SU-DHL-6 (cell line): ENCODE results near the gene TCF4.

Source experiments
- H2AFZ ChIP-seq: fragments of 200-600 bp; sonication (generic); 2 replicates; pipeline ENCODE4 v1.6.1; 2014; ENCODE audit warnings: low read depth, mild to moderate bottlenecking, moderate library complexity, mixed read lengths, antibody characterized with exemption, low read length; ENCODE audit not compliant: severe bottlenecking
- H3F3A ChIP-seq: fragments of 200-600 bp; shearing (Covaris generic); 2 replicates; pipeline ENCODE4 v1.6.0; 2016; ENCODE audit warnings: antibody characterized with exemption, mild to moderate bottlenecking; ENCODE audit not compliant: insufficient read depth
- H3K27ac ChIP-seq: fragments of 200-600 bp; sonication (generic); 2 replicates; pipeline ENCODE4 v1.5.1; 2016; ENCODE audit warnings: low read depth, mild to moderate bottlenecking, low read length, moderate library complexity, mixed read lengths
- H3K27me3 ChIP-seq: fragments of 200-600 bp; sonication (generic), shearing (Covaris generic); 2 replicates; pipeline ENCODE4 v1.6.0; 2014; ENCODE audit warnings: mild to moderate bottlenecking, low read length
- H3K36me3 ChIP-seq: fragments of 200-600 bp; sonication (generic); 2 replicates; pipeline ENCODE4 v1.6.1; 2014; ENCODE audit warnings: mild to moderate bottlenecking, low read length, mixed read lengths
- H3K4me2 ChIP-seq: fragments of 300-600, 200-600 bp; shearing (Covaris generic), sonication (generic); 2 replicates; pipeline ENCODE4 v1.6.0; 2014; ENCODE audit warnings: low read length, low read depth, mild to moderate bottlenecking; ENCODE audit not compliant: poor library complexity, severe bottlenecking
- H3K4me3 ChIP-seq: fragments of 200-600 bp; sonication (generic); 2 replicates; pipeline ENCODE4 v1.5.1; 2014; ENCODE audit warnings: antibody characterized with exemption, low read length, mild to moderate bottlenecking, mixed read lengths; ENCODE audit not compliant: insufficient read depth, poor library complexity, severe bottlenecking
- H3K79me2 ChIP-seq: fragments of 200-600 bp; sonication (generic); 2 replicates; pipeline ENCODE4 v1.6.1; 2014; ENCODE audit warnings: mild to moderate bottlenecking, low read length, moderate library complexity; ENCODE audit not compliant: insufficient read depth
- H3K9ac ChIP-seq: fragments of 200-600 bp; sonication (generic); 2 replicates; pipeline ENCODE4 v1.7.0; 2014; ENCODE audit warnings: mild to moderate bottlenecking, low read length
- H3K9me2 ChIP-seq: fragments of 200-600 bp; sonication (generic); replicated peaks from 2 replicates; pipeline ENCODE4 v1.6.1; 2014; ENCODE audit warnings: low read length; ENCODE audit not compliant: insufficient read depth
- H3K9me3 ChIP-seq: fragments of 200-600 bp; sonication (generic); 2 replicates; pipeline ENCODE4 v1.6.1; 2014; ENCODE audit warnings: low read length, mixed read lengths; ENCODE audit not compliant: insufficient read depth
- H4K20me1 ChIP-seq: fragments of 200-600 bp; sonication (generic); 2 replicates; pipeline ENCODE4 v1.6.1; 2014; ENCODE audit warnings: low read depth, mild to moderate bottlenecking, antibody characterized with exemption, low read length, moderate library complexity, mixed read lengths
- CTCF ChIP-seq: fragments of 200-600 bp; sonication (generic); IDR thresholded peaks from one replicate; pipeline ENCODE4 v1.5.1; 2017; ENCODE audit warnings: antibody characterized with exemption, mild to moderate bottlenecking, low read length, moderate library complexity; ENCODE audit not compliant: insufficient read depth, poor library complexity, severe bottlenecking
- EZH2phosphoT487 ChIP-seq: fragments of 200-600 bp; sonication (generic), shearing (Covaris generic); conservative IDR thresholded peaks from 2 replicates; pipeline ENCODE4 v1.6.1; 2018; ENCODE audit warnings: mild to moderate bottlenecking, antibody characterized with exemption, low read length, moderate library complexity, mixed read lengths

TCF4 gene

GRCh38 chr18:55317324-55317723 is 270.7 kb downstream of the TCF4 start:
- Histone ChIP-seq H3K27me3 (no peaks in the 10 kb centered on the region), H3K9ac (no peak overlapping the region), H3F3A (no peaks in the 10 kb centered on the region), H4K20me1 (no peaks in the 10 kb centered on the region), H3K4me3 (no peak overlapping the region), H3K9me2 (no peaks in the 10 kb centered on the region), H3K79me2 (no peaks in the 10 kb centered on the region), H2AFZ (no peak overlapping the region), H3K4me2 (no peak overlapping the region), H3K27ac (no peak overlapping the region), H3K9me3 (no peaks in the 10 kb centered on the region), H3K36me3 (no peaks in the 10 kb centered on the region)
- TF ChIP-seq EZH2phosphoT487 (no peak), CTCF (no peak)

GRCh38 chr18:55316486-55317184 is 271.4 kb downstream of the TCF4 start:
- Histone ChIP-seq H4K20me1 (no peaks in the 10 kb centered on the region), H3K4me3 (no peak overlapping the region), H2AFZ (no peak overlapping the region), H3K9ac (no peak overlapping the region), H3F3A (no peaks in the 10 kb centered on the region), H3K27me3 (no peaks in the 10 kb centered on the region), H3K9me2 (no peaks in the 10 kb centered on the region), H3K27ac (no peak overlapping the region), H3K4me2 (no peak overlapping the region), H3K79me2 (no peaks in the 10 kb centered on the region), H3K36me3 (no peaks in the 10 kb centered on the region), H3K9me3 (no peaks in the 10 kb centered on the region)
- TF ChIP-seq EZH2phosphoT487, result no peak
- TF ChIP-seq CTCF, result no peak

GRCh38 chr18:55314615-55315237 is 273.3 kb downstream of the TCF4 start:
- Histone ChIP-seq H3K4me2 (no peak overlapping the region), H3K4me3 (no peak overlapping the region), H4K20me1 (no peaks in the 10 kb centered on the region), H3K9me3 (no peaks in the 10 kb centered on the region), H3K9ac (no peak overlapping the region), H3K27ac (no peak overlapping the region), H3K36me3 (no peaks in the 10 kb centered on the region), H3K79me2 (no peaks in the 10 kb centered on the region), H3F3A (no peaks in the 10 kb centered on the region), H3K27me3 (no peaks in the 10 kb centered on the region), H3K9me2 (no peaks in the 10 kb centered on the region), H2AFZ (no peak overlapping the region)
- TF ChIP-seq CTCF (no peak), EZH2phosphoT487 (no peak)
